VCaP (cell line): ENCODE measurements around the gene CHST15.

Experiments
- H3K27ac ChIP-seq: fragments of 450-650 bp; 2 replicates; pipeline ENCODE4 v1.5.1; 2017
- TF ChIP-seq, protein P1 (sequence below): fragments of 450-650 bp; conservative IDR thresholded peaks from 2 replicates; pipeline ENCODE4 v1.5.1; 2017; ENCODE audit warnings: mild to moderate bottlenecking, moderate library complexity

CHST15 gene

DNA sequence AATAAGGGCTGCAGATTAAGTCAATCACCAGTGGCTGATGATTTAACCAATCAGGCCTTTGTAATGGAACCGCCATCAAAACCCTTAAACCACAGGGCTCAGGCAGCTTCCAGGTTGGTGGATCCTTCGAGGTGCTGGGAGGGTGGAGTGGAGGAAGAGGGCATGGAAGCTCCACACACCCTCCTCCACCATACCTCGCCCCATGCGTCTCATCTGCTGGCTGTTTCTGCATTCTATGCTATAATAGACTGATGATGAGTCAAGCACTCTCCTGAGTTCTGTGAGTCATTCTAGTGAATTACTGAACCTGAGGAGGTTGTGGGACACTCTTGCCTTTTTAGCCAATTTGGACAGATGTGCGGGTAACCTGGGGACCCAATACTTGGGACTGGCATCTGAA, 43.9 kb downstream of the CHST15 start:
- H3K27ac ChIP-seq: no peak overlapping the region
- TF ChIP-seq, protein P1, sequence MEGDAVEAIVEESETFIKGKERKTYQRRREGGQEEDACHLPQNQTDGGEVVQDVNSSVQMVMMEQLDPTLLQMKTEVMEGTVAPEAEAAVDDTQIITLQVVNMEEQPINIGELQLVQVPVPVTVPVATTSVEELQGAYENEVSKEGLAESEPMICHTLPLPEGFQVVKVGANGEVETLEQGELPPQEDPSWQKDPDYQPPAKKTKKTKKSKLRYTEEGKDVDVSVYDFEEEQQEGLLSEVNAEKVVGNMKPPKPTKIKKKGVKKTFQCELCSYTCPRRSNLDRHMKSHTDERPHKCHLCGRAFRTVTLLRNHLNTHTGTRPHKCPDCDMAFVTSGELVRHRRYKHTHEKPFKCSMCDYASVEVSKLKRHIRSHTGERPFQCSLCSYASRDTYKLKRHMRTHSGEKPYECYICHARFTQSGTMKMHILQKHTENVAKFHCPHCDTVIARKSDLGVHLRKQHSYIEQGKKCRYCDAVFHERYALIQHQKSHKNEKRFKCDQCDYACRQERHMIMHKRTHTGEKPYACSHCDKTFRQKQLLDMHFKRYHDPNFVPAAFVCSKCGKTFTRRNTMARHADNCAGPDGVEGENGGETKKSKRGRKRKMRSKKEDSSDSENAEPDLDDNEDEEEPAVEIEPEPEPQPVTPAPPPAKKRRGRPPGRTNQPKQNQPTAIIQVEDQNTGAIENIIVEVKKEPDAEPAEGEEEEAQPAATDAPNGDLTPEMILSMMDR: no peak

DNA sequence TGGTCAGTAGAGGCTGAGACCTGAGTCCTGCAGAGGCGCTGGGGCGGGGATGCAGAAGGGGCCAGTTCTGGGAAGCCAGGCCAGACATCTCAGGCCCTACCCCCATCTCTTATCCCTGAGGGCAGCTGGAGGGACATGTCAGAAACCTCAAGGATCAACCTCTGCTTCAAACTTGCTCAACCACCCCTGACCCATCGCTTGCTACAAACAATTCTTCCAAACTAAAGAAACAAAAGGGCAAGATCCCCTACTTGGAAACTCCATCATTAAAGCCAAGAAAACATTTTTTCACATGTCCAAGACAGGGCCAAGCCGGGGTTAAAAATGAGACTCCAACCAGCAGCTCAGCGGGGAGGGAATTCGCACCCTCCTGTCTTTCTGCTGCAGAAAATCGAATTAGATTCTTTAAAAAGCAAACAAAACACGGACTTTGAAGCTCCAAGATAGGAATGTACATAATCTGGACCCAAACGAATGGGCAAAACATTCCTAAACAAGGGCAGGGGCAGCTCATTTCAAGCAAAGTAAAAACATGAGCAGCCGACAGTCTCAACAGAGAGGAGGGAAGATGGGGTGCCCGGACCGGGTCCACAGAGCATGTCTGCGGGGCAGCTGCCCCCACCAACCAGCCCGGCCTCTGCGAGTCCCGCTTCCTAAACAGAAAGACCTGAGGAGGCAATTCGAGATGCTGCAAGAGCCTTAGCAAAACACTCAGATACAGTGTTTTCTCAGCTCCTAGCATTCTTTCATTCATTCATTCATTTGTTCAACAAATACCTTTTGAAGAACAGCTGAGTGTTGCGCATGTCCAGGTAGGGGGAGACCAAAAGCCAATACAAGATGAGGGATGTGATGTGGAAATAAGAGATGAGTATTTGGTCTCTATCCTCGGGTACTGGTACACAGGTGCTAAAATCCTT, 44.8 kb downstream of the CHST15 start:
- TF ChIP-seq, protein P1: no peak
- H3K27ac ChIP-seq: no peak overlapping the region

DNA sequence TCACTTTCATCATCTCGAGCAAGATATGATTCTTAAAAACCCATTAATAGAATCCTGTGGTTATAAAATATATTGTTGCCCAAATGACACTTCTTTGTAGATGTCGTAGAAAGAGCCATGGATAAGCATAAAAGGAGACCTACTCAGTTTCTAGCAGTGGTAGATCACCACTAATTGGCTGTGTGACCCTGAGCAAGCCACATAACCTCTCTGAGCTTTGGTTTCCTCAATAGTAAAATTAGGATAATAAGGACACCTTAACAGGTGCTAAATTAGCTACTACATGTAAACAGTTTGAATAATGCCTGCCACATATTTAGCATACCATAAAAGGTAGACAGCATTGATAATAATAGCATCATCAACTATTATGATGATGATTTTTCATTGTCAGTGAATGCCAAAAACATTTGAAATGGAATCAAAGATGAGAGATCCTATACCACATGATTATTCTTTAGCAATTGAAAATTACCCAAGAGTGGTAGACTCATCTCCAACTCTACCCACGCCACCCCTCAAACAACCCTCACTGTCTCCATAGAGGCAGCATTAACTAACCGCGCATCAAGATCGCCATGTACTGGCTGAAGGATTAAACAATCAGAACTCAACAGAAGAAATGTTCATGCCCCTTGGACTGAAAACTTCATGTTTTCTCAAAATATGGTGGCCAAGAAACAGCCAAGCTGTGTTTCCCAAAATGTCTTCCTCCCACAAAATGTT, 45.8 kb downstream of the CHST15 start:
- no peak overlapping the region for H3K27ac ChIP-seq
- TF ChIP-seq, protein P1: no peak

DNA sequence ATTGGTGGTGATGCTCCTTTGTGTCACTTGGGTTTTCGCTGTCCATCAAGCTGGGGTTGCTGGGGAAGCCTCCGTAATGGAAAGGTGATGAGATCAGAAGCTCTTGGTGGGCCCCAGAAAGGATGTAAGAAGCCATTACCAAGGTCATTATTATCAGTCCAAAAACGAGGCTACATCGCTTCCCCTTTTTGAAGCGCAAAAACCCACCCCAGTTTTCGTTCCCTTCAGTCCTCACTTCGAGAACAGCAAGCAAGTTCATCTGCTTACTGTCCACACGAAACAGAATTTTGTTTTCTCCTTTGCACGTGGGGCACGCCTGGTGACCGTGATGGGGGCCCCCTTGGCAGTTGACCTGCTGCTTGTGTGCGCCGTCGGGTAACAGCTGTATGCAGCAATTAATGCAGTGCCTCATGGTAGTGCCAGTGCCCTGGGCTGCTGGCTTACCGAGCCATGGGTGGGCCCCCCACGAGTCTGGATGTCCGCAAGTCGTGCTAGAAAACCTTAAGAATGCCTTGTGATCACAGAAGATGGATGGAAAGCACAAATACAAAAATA, 47.5 kb downstream of the CHST15 start:
- no peak overlapping the region for H3K27ac ChIP-seq
- TF ChIP-seq, protein P1: no peak

DNA sequence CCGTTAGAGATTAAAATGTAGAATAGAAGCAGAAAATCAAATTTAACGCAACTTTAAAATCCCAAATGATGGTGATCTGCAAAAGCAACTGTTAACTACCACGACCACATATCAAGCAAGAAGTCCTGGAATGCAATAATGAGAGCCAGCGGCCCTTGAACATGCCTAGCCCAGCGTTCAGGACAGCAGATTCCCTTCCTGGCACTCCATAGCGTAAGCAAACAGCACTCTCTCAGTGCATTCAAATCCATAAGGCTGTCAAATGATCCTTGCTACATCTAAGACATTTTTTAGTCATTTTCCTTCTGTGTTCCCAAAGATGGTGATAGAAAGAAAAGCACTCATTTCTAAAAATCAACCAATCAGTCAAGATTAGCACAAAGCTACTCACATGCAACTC, 48.1 kb downstream of the CHST15 start:
- TF ChIP-seq, protein P1: no peak
- H3K27ac ChIP-seq: no peak overlapping the region

DNA sequence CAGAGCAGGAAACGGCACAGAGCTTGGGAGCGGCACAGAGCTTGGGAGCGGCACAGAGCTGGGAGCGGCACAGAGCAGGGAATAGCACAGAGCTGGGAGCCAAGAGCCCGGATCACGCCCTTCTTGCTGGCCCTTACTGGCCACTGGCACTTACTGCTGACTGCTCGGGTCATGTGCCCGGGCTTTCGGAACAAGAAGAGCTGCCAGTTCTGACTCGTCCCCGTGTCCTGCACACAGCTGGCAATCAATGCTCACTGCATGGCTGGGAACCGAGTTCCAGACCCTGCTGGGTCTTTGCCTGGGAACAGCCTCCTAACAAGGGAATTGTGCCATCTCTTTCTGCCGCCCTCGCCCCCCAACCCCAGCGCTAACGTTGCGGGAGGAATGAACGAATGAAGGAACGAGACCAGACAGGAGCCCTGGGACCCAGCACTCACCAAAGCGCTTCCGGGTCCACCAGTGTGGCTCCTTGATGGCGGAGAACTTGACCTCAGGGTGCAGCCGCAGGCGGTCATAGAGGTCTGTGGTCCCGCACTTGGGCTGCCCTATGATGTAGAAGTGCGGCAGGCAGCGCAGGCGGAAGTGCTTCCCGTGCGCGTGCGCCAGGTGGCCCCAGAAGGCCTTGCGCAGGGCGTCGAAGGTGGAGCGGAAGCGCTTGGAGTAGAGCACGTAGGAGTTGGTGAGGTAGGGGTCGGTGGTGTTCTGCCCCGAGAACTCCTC, 49.1 kb downstream of the CHST15 start:
- no peak overlapping the region for H3K27ac ChIP-seq
- TF ChIP-seq, protein P1: no peak
